ENCODE results near the gene IFIH1.

The IFIH1 gene

DNA sequence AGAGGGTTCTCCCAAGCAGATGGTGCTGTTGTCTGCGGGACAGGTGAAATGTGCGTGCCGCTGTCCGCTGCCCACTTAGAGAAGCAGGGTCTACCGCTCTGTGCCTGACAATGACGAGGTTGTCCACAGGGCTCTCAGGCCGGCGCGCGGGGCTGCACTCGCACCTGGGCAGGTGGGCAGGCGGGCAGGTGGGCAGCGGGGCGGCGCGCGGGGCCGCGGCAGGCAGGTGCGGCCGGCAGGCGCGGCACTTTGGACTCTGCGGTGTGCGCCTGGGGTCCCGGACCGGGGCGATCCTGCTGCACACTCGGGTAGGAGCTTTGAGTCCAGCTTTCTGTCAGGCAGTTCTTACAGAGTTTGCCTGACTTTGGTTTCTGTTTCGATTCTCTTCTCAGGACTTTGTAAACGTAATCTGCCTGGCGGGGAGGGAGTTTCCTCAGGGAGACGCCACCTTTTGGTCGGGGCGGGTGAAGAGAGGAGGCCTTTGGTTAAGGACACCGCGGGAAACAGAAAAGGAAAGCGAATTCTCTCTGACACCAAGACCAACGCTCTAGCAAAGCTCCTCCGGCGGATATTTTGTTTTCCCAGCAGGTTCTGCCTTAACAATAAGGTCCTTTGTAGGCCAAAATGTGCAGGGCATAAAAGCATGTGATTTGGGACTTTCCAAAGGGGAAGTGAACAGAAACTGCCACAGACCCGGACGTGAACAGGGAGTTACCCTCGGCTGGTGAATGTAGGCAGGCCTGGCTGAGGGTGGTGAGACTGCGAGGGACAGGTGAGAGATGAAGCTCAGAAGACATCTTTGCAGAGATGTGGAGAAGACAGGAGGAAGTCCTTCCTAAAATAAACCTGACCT lies at the start of gene IFIH1:
Gene IFIH1 (minus strand): TSS at position 357 of the 853 bp plus-strand sequence. CDS start 377 bp downstream, outside the sequence.
- Histone ChIP-seq H3K27me3 (ENCODE audit: insufficient read depth, low read length) (no peaks in the 10 kb centered on the region), H3K27ac (ENCODE audit: low read depth, low read length) (peak within 1 kb of the TSS; percentile 93), H3K36me3 (ENCODE audit: insufficient read depth, low read length) (peaks cover 18% of the 10 kb centered on the region; the same call in 1 of the 2 replicates), H3K4me3 (ENCODE audit: low read depth, low read length) (peak within 1 kb of the TSS; percentile 97), H2AFZ (ENCODE audit: low read length, unreplicated experiment) (peak within 1 kb of the TSS; percentile 62), H3K4me1 (ENCODE audit: control insufficient read depth, insufficient read depth, low read length, unreplicated experiment) (peaks cover 39% of the 10 kb centered on the region), H3K79me2 (ENCODE audit: control insufficient read depth, insufficient read depth, low read length, unreplicated experiment) (peaks cover 75% of the 10 kb centered on the region)

DNA sequence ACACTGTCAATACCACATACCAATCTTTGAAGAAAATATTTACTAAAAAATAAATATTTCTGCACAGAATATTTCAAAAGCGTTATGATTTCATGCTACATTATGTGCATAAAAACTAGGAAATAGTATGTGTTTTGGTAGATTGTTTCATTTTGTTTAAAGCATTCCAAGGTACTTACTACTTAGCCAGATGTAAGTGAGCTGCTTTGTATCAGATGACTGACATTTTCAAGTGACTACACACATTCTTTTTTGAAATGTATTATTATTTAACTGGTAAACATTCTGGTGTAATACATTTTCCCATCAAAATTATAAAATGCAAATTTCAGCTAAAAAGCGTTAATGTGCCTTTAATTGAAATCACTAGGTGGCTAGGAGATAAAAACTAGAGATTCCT lies 46.9 kb upstream of the IFIH1 start:
- Histone ChIP-seq H3K27me3 (ENCODE audit: insufficient read depth, low read length) (no peaks in the 10 kb centered on the region), H2AFZ (ENCODE audit: low read length, unreplicated experiment) (no peak overlapping the region), H3K79me2 (ENCODE audit: control insufficient read depth, insufficient read depth, low read length, unreplicated experiment) (no peaks in the 10 kb centered on the region), H3K4me3 (ENCODE audit: low read depth, low read length) (no peak overlapping the region), H3K4me1 (ENCODE audit: control insufficient read depth, insufficient read depth, low read length, unreplicated experiment) (peaks cover 4% of the 10 kb centered on the region), H3K27ac (ENCODE audit: low read depth, low read length) (no peak overlapping the region), H3K36me3 (ENCODE audit: insufficient read depth, low read length) (no peaks in the 10 kb centered on the region)

DNA sequence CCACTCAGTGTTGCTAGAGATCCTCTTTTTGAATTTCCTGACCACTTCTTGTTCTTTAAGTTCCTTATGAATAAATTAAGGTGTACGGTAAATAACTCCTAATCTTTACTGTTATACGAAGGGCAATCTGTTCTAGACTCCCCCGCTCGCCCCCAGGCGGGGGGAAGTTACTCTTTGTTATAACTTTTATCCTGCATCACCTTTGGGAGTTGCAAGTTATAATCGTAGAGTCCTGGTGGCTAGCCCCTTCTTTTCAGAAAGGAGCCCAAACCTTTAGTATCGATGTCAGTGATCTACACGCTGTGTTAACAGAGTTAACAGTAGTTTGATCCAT lies 26.1 kb upstream of the IFIH1 start:
- Histone ChIP-seq H3K27me3 (ENCODE audit: insufficient read depth, low read length) (no peaks in the 10 kb centered on the region), H2AFZ (ENCODE audit: low read length, unreplicated experiment) (peak overlapping the region; percentile 79), H3K27ac (ENCODE audit: low read depth, low read length) (no peak overlapping the region), H3K4me1 (ENCODE audit: control insufficient read depth, insufficient read depth, low read length, unreplicated experiment) (peaks cover 4% of the 10 kb centered on the region), H3K36me3 (ENCODE audit: insufficient read depth, low read length) (peaks cover 3% of the 10 kb centered on the region; the same call in 1 of the 2 replicates), H3K4me3 (ENCODE audit: low read depth, low read length) (peak overlapping the region; percentile 85), H3K79me2 (ENCODE audit: control insufficient read depth, insufficient read depth, low read length, unreplicated experiment) (no peaks in the 10 kb centered on the region)

DNA sequence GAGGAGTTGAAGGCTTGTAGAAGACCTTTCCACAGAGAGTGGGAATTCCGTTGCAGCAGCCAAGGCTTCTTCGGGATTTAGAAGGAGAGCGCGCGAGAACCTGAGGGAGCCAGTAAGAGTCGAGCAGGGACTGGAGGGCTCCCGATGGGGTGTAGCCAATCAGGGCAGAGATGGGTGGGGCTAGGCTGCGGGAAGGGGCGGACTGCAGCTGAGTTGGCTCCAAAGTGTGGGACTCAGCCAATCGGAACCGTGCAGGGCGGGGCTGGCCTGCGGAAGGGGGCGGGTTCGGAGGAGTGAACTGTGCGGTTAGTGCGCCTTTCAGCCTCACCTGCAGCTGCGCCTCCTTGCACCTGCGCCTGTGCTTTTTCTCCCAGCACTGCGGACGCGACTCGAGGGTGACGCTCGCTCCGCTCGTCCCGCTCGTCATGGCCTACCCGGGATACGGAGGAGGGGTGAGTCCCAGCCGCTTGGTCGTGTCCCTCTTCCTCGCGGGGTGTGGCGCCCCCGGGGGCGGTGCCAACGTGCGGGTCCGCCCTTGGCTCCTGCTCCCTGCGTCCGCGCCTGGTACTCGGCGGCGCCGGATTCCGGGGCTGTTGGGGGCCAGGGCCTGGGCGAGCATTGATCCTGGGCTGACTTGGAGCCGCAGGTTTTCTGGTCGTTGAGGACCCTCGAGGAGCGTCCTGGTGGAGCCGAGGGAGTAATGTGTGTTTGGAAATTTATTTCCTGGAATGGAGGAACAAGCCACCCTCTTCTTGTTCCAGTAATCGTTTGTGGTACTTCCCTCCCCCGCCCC lies 25.5 kb upstream of the IFIH1 start, which contains the start of gene GCA:
Gene GCA (plus strand): TSS at position 309 of the 793 bp plus-strand sequence. CDS start 117 bp downstream, at position 426.
- H3K4me1 ChIP-seq (ENCODE audit: control insufficient read depth, insufficient read depth, low read length, unreplicated experiment) = peaks cover 4% of the 10 kb centered on the region
- H2AFZ ChIP-seq (ENCODE audit: low read length, unreplicated experiment) = peak within 1 kb of the TSS; percentile 94
- no peaks in the 10 kb centered on the region for H3K79me2 ChIP-seq (ENCODE audit: control insufficient read depth, insufficient read depth, low read length, unreplicated experiment)
- peaks cover 3% of the 10 kb centered on the region; the same call in 1 of the 2 replicates for H3K36me3 ChIP-seq (ENCODE audit: insufficient read depth, low read length)
- H3K27me3 ChIP-seq (ENCODE audit: insufficient read depth, low read length) = no peaks in the 10 kb centered on the region
- no peak within 1 kb of the TSS for H3K27ac ChIP-seq (ENCODE audit: low read depth, low read length)
- peak within 1 kb of the TSS; percentile 85 for H3K4me3 ChIP-seq (ENCODE audit: low read depth, low read length)

DNA sequence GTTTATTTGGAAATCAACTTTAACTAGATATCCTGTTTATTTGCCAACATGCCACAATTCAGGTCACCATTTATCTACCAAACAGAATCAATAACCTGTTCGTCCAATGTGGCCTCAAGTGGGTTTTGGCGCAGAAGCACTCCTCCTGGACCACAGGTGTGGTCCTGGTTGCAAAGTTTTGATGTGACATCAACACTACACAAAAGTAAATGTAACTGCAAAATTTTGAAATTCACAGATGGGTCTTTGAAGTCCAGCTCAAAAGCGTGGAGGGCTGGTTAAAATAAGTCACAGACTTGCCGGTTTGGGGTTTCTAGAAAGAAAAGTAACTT lies 25.0 kb upstream of the IFIH1 start:
- Histone ChIP-seq H3K4me1 (ENCODE audit: control insufficient read depth, insufficient read depth, low read length, unreplicated experiment) (peaks cover 4% of the 10 kb centered on the region), H3K4me3 (ENCODE audit: low read depth, low read length) (peak overlapping the region; percentile 85), H2AFZ (ENCODE audit: low read length, unreplicated experiment) (peak overlapping the region; percentile 94), H3K27me3 (ENCODE audit: insufficient read depth, low read length) (no peaks in the 10 kb centered on the region), H3K36me3 (ENCODE audit: insufficient read depth, low read length) (peaks cover 3% of the 10 kb centered on the region; the same call in 1 of the 2 replicates), H3K79me2 (ENCODE audit: control insufficient read depth, insufficient read depth, low read length, unreplicated experiment) (no peaks in the 10 kb centered on the region), H3K27ac (ENCODE audit: low read depth, low read length) (no peak overlapping the region)

DNA sequence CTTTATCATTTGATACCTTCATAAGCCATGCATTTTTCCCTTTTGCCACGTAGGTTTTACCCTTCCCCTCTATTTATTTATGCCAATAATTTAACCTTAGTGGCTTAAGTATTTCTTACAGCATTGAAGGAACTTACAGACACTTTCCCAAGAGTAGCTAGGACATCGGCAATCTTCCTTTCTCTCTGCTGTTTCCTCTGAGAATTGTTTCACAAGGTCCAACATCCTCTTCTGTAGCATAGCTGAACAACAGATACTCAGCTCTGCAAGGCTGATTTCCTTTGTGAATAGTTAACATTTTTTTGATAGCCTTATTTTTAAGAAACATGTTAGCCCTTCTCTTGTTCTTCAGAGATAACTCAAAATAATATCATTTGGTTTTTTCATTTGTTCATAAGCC lies 24.4 kb upstream of the IFIH1 start:
- H3K27ac ChIP-seq (ENCODE audit: low read depth, low read length) = no peak overlapping the region

DNA sequence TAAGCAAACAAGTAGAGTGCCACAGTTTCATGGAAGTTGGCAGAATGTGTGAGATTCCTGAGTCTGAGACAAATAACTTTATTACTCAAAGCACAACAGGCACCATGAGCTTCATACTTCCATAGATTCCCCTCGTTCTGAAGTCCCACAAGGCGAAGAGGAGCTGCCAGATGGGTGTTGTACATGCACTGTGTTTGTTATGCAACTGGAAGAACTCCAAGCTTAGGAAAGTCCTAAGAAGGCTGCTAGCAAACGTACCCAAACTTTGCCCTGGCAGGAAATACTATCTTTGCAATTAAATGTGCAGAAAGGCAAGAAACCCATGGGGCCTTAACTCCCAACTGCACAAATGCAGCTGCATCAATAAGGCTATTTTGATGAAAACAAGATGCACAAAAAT lies 23.8 kb upstream of the IFIH1 start:
- H2AFZ ChIP-seq (ENCODE audit: low read length, unreplicated experiment) = no peak overlapping the region
- H3K4me1 ChIP-seq (ENCODE audit: control insufficient read depth, insufficient read depth, low read length, unreplicated experiment) = peaks cover 4% of the 10 kb centered on the region

More for the DNA sequence above, 24.4 kb upstream of the IFIH1 start:
- Histone ChIP-seq H2AFZ (ENCODE audit: low read length, unreplicated experiment) (no peak overlapping the region), H3K4me1 (ENCODE audit: control insufficient read depth, insufficient read depth, low read length, unreplicated experiment) (peaks cover 4% of the 10 kb centered on the region), H3K79me2 (ENCODE audit: control insufficient read depth, insufficient read depth, low read length, unreplicated experiment) (no peaks in the 10 kb centered on the region), H3K36me3 (ENCODE audit: insufficient read depth, low read length) (peaks cover 3% of the 10 kb centered on the region; the same call in 1 of the 2 replicates), H3K27me3 (ENCODE audit: insufficient read depth, low read length) (no peaks in the 10 kb centered on the region), H3K4me3 (ENCODE audit: low read depth, low read length) (no peak overlapping the region)

DNA sequence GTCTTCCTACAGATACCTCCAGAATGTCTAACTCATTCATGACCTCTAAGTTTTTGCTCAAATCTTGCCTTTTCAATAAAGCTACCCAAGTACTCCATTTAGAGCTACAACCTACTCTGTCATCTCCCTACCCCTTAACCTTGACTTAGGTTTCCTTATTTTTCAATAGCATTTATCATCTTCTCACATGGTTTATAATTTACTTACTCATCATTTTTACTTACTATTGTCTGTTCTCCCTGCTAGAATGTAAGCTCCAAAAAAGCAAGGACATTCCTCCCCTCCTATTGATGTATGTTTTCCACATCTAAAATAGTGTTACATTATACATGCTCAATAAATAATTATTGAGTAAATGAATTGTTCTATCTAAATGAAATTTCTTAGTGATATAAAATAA lies 22.3 kb upstream of the IFIH1 start:
- Histone ChIP-seq H3K27me3 (ENCODE audit: insufficient read depth, low read length) (no peaks in the 10 kb centered on the region), H3K79me2 (ENCODE audit: control insufficient read depth, insufficient read depth, low read length, unreplicated experiment) (no peaks in the 10 kb centered on the region), H3K27ac (ENCODE audit: low read depth, low read length) (no peak overlapping the region), H3K4me1 (ENCODE audit: control insufficient read depth, insufficient read depth, low read length, unreplicated experiment) (peaks cover 4% of the 10 kb centered on the region), H3K36me3 (ENCODE audit: insufficient read depth, low read length) (peaks cover 3% of the 10 kb centered on the region; the same call in 1 of the 2 replicates), H3K4me3 (ENCODE audit: low read depth, low read length) (no peak overlapping the region), H2AFZ (ENCODE audit: low read length, unreplicated experiment) (no peak overlapping the region)

More for the DNA sequence above, 23.8 kb upstream of the IFIH1 start:
- no peaks in the 10 kb centered on the region for H3K79me2 ChIP-seq (ENCODE audit: control insufficient read depth, insufficient read depth, low read length, unreplicated experiment)
- H3K27ac ChIP-seq (ENCODE audit: low read depth, low read length) = no peak overlapping the region
- H3K4me3 ChIP-seq (ENCODE audit: low read depth, low read length) = no peak overlapping the region
- no peaks in the 10 kb centered on the region for H3K27me3 ChIP-seq (ENCODE audit: insufficient read depth, low read length)
- H3K36me3 ChIP-seq (ENCODE audit: insufficient read depth, low read length) = peaks cover 3% of the 10 kb centered on the region; the same call in 1 of the 2 replicates

DNA sequence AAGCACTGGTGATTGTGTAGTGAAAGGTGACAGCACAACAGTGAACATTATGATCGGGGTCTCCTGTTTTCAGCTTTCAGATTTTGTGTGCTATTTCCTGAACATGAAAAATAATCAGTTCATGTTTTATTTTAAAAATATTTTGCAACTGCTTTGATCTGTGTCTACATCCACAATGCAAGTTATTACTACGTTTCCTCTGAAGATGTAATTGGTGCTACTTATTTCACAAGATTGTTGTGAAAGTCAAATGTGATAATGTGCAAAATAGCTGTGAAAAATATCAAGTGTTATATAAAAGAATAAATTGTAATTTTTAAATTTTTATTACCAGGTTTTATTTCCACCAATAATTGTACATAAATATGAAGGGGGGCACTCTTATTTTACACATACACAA lies 19.4 kb upstream of the IFIH1 start:
- Histone ChIP-seq H3K79me2 (ENCODE audit: control insufficient read depth, insufficient read depth, low read length, unreplicated experiment) (no peaks in the 10 kb centered on the region), H3K27me3 (ENCODE audit: insufficient read depth, low read length) (no peaks in the 10 kb centered on the region), H3K27ac (ENCODE audit: low read depth, low read length) (no peak overlapping the region), H3K4me3 (ENCODE audit: low read depth, low read length) (no peak overlapping the region), H3K4me1 (ENCODE audit: control insufficient read depth, insufficient read depth, low read length, unreplicated experiment) (no peaks in the 10 kb centered on the region), H3K36me3 (ENCODE audit: insufficient read depth, low read length) (peaks cover 3% of the 10 kb centered on the region; the same call in 1 of the 2 replicates), H2AFZ (ENCODE audit: low read length, unreplicated experiment) (no peak overlapping the region)

DNA sequence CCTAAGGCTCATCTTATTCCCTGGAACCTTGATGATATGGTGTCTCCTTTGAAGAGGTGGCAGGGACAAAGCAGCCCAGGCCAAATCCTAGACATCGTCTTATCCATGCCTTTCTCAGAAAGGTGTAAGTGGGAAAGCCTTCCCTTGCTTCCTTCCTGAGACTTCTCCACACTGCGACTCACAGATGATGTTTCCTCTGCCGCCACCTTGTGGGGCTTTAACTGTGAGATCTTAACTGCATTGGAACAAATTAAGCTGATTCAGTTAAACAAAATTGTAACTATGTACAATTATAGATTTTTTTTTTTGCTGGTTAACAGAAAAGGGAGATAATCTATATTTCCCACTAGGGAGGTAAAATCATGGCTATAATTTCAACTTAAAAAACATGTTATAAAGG lies 15.5 kb upstream of the IFIH1 start:
- no peaks in the 10 kb centered on the region for H3K27me3 ChIP-seq (ENCODE audit: insufficient read depth, low read length)
- H3K27ac ChIP-seq (ENCODE audit: low read depth, low read length) = no peak overlapping the region
- no peaks in the 10 kb centered on the region for H3K36me3 ChIP-seq (ENCODE audit: insufficient read depth, low read length)
- no peak overlapping the region for H3K4me3 ChIP-seq (ENCODE audit: low read depth, low read length)
- peaks cover 3% of the 10 kb centered on the region for H3K4me1 ChIP-seq (ENCODE audit: control insufficient read depth, insufficient read depth, low read length, unreplicated experiment)
- no peaks in the 10 kb centered on the region for H3K79me2 ChIP-seq (ENCODE audit: control insufficient read depth, insufficient read depth, low read length, unreplicated experiment)
- H2AFZ ChIP-seq (ENCODE audit: low read length, unreplicated experiment) = no peak overlapping the region

Data from ACC112 (cell line).